ENCODE results near the gene CACNA1C. TPM values are rescaled to one million over a fixed set of nuclear protein-coding genes. Genes with fewer than 3 reads are reported as not detected.
"Not testable (repeated sequence)": the region's sequence is repeated elsewhere in the genome, so short reads cannot be mapped to it uniquely, and the experiment has no call there.

Gene CACNA1C
- total RNA-seq, 1 donor from 2014 or later = 0.51 TPM

DNA sequence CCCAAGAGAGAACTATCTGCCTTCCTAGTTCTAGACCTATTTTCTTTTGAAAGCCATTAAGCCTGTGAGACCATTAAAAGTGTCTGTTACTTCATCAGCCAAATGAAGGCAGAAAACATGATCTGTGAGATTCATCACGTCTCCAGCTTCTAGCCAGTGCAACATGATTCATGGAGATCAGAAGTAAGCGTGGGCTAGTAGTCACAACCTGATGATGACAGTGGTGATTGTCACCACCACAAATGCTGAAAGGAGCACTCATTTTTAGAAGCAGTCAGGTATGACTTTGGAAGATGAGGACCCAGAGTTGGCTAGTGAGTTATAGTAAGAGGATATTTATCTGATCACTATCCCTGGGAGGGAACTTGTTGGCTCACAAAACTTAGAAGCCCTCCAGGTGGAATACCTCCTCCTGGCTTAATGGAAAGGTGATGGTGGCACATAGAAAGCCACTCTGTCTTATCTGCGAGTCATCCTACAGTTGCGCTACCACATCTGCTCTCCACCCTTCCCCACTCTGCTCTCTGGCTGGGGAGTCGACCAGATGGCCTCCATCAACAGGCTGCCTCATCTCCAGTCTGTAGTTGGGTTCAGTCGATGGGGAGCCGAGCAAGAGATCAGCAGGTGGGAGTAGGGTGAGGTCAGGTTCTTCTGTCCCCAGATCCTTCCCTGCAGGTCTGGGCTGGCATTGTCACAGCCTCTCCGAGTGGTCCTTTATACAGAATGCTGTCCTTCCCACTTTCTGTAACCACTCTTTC, 424.4 kb downstream of the CACNA1C start:
- no peak for DNase-seq (ENCODE audit: low read depth in 2 of 2)

GRCh38 chr12:2479851-2480535, 427.2 kb downstream of the CACNA1C start:
- peak in 1 of 2 donors; percentile 6 for DNase-seq (ENCODE audit: low read depth in 2 of 2)

DNA sequence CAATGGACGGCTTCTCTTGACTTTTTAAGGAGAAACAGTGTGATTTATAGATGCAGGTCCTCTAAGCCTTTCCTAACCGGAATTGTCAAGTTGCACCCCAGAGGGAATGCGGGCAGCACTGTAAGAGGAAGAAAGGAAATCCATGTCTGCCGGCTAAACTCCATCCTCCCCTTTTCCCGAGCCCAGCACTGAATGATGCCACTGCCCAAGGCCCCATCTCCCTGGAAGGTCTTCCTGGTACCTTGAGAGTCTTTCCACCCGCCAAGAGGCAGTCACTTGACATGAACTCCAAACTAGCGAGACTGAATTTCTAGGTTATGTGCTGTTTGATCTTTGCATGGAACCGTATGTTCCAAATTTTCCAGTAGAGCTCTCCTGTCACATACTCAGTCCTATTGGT, 428.6 kb downstream of the CACNA1C start:
- DNase-seq (ENCODE audit: low read depth in 2 of 2) = no peak

GRCh38 chr12:2481951-2482350, 429.2 kb downstream of the CACNA1C start:
- no peak for DNase-seq (ENCODE audit: low read depth in 2 of 2)

DNA sequence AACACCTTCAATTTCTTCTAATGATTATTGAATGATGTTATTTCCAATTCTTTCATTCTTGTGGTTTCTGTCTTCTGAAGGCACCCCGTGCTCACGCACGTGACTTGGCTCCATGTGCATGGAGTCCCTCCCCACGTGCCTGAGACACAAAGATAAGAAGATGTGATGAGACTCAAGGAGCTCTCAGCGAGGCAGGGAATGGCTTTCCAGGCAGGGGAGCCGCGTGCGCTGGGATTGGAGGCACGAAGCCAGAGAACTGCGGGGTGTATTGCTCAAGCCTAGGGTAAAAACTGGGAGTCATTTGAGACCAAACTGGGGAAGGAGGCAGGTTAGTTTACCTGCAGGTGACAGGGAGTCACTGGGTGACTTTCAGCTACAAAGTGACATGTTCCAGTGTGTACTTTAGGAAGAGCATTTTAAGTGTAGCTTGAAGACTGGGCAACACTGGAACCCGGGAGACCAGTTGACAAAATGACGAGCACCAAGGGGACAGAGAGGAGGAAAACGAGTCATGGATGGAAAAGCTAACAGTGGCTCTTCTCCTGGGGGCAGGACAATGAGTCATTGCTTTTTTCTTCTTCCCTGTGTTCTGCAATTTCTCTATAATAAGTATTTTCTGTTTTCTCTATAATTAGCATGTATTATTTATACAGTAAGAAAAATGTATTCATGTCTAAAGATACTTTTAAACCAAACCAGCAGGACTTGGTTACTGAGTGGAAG, 430.3 kb downstream of the CACNA1C start:
- DNase-seq (ENCODE audit: low read depth in 2 of 2) = no peak

DNA sequence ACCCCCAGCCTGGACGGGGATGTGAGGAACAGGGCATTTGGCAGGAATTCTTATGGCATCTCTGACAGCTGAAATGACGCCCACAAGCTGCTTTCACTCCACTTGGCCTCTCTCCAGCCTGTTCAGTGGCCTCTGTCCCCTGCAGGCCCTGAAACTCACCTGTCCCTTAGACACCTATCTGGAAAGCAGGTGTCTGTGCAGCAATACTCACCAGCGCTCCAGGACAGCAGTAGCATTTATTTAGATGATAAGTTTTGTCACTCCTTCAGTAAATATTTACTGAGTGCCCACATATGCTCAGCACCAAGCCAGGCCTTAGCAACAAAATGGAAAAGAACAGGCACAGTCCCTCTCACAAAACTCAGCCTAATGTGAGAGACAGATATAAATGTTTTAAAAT, 430.9 kb downstream of the CACNA1C start:
- DNase-seq (ENCODE audit: low read depth in 2 of 2) = no peak

DNA sequence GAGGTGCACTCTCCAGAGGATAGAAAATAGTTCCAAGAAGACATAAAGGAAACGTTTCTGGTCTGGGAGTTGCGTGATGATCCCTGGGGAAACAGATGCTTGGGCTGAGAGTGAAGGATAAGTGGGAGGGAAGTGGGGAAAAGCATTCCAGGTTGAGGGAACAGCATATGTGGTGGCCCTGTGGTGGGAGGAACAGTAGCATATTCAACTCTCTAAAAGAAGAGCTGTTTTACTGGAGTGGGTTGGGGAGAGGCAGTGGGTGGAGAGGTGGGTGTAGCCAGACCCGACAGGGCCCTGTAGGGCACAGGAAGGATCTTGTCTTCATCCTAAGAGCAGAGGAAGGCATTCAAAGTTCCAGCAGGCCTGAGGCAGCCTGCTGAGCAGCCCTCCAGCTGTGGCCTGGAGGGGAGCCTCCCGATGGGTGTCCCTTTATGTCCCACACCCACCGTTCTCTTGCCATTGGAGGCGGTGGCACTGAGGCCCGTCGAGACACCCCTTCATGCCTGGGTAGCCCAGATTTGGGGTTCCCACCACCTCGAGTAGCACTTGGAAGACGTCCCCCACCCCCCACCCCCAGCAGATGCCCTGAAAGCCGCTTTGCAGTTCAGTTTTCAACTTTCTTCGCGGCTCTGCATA, 431.5 kb downstream of the CACNA1C start:
- DNase-seq (ENCODE audit: low read depth in 2 of 2) = no peak

- DNase-seq (ENCODE audit: low read depth in 2 of 2) = no peak
These were observed 432.9 kb downstream of the CACNA1C start for GRCh38 chr12:2485681-2486080.

GRCh38 chr12:2486796-2487195, 434.0 kb downstream of the CACNA1C start:
- DNase-seq (ENCODE audit: low read depth in 2 of 2) = no peak

- no peak for DNase-seq (ENCODE audit: low read depth in 2 of 2)
These were observed 434.5 kb downstream of the CACNA1C start for GRCh38 chr12:2487278-2487677.

DNA sequence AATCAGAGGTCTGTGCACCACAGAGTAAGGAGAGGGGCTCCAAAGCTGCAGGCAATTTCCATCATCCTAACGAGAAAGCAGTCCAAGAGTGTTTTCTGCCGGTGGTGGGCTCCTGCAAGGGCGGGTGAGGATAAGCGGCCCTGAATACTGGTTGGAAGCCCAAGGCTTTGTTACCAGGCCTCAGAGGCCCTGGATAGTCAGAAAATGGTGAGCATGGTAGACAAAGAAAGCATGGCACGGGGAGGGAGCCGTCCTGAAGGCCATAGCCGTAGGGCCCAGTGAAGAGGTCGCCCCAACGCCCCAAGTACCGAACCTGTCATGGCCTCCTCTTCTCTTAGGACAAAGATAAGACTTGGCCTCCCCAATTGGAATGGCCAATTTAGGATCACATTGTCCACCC, 435.3 kb downstream of the CACNA1C start:
- no peak for DNase-seq (ENCODE audit: low read depth in 2 of 2)

DNA sequence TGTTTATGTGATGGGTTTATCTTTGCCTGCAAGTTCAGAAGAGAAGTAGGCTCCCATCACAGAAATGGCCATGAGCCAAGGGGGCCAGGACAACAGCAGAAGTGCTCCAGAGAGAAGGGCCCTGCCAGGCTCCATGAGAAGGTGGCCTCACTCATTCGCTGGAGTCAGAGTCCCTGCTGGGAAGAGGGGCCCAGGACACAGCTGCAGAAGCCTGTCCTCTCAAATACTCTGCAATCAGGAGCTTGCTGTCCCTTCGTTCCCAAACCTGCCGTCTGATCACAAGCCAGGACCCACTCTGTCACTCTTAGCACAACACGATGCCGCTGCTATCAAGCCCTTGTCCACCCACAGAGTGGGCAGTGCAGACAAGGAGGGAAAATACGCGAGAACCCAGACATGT, 435.8 kb downstream of the CACNA1C start:
- no peak for DNase-seq (ENCODE audit: low read depth in 2 of 2)

GRCh38 chr12:2489275-2489674, 436.5 kb downstream of the CACNA1C start:
- DNase-seq (ENCODE audit: low read depth in 2 of 2) = no peak

DNA sequence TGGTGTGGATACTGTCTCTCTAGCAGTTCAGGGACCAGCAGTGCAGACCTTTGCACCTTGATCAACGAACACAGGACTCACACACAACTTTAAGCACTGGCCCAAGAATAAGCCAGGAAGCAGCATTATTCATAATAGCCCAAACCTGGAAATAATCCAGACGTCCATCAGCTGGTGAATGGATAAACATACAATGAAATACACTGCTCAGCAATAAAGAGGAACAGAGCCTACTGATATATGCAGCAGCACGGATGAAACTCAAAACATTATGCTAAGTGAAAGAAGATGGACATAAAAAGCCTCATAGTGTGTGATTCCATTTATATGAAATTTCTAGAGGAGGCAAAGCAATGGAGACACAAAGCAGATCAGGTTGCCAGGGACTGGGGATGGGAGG, 438.0 kb downstream of the CACNA1C start:
- DNase-seq (ENCODE audit: low read depth in 2 of 2) = peak; percentile 24 to 49

DNA sequence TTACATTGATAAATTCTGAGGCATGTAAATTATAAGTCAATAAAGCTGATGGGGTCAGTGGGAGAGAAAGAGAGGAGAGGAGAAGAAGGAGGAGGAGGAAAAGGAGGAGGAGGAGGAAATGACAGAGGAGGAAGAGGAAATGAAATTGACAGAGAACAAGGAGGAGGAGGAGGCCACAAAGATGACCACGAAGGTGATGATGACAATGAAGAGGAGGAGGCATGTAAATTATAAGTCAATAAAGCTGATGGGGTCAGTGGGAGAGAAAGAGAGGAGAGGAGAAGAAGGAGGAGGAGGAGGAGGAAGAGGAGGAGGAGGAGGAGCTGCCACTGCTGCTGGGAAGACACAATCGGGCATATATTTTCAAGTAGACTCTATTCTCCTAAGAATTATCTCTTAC, 438.6 kb downstream of the CACNA1C start:
- not testable (repeated sequence) for DNase-seq (ENCODE audit: low read depth in 2 of 2)

DNA sequence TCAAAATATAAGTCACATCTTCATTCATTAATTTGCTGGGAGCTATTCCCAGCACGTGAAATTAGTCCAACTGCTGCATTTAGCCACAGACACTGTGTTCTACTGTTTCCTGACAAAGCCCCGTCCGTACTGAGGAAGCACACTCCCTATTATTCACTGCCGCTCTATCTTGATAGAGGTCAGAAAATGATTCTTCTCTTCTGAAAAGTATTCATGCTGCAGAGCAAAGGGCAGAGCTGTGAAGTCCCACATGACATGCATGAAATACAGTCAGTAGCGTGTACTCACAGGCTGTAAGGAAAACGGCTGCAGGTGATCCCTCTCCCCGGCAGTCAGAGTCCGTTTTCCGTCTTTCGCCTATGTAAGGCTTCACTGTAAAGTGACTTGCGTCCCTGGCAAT, 439.4 kb downstream of the CACNA1C start:
- peak in 1 of 2 donors; percentile 26 for DNase-seq (ENCODE audit: low read depth in 2 of 2)

GRCh38 chr12:2493086-2493485, 440.3 kb downstream of the CACNA1C start:
- no peak for DNase-seq (ENCODE audit: low read depth in 2 of 2)

DNA sequence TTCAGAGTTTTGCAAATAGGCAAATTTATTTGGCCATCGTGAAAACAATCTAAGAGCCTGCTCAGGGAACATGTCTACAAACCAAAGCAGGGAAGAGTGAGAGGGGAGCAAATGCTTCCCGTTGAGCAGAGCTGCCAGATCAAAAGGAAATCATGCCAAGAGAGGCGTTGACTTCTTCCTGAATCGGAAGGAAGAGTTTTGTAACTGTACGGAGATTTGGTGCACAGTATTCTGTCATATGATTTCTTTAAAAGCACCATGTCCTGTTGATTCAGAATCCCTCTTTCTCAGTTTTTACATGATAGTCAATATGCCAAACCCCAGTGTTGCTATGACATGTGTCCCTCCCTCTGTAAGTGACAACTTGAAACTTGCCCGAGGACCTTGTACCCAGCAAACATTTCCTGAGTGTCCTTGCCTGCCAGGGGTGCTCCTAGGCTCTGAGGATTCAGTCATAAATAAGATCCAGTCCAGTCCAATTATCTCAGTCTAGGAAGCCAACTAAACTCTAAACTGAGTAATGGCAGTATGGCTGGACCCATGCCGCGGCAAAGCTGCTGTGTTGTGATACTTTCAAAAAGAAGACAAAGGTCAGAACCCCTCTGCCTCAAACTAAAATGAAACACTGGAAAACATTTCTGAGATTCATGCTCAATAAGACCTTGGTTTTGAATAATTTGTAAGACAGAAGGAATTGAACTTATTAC, 441.9 kb downstream of the CACNA1C start:
- peak; percentile 26 to 30 for DNase-seq (ENCODE audit: low read depth in 2 of 2)

- DNase-seq (ENCODE audit: low read depth in 2 of 2) = no peak
These were observed 442.8 kb downstream of the CACNA1C start for GRCh38 chr12:2495417-2496112.

- DNase-seq (ENCODE audit: low read depth in 2 of 2) = no peak
These were observed 446.2 kb downstream of the CACNA1C start for GRCh38 chr12:2498964-2499500.
